OCI-LY1 (cell line): ENCODE measurements around the gene SLC29A3.

Source experiments
- EZH2 ChIP-seq: fragments of 200-600 bp; sonication (generic), shearing (Covaris generic); IDR thresholded peaks from 2 replicates; pipeline ENCODE4 v1.8.0; 2017; ENCODE audit warnings: borderline replicate concordance, mixed run types, mild to moderate bottlenecking, antibody characterized with exemption, low read length, moderate library complexity, mixed read lengths
- TF ChIP-seq, protein P1 (sequence below): fragments of 200-600 bp; sonication (generic), shearing (Covaris generic); IDR thresholded peaks from 2 replicates; pipeline ENCODE4 v1.5.1; 2017; ENCODE audit warnings: mild to moderate bottlenecking, antibody characterized with exemption, low read length, moderate library complexity, mixed read lengths

- TF ChIP-seq, protein P1, sequence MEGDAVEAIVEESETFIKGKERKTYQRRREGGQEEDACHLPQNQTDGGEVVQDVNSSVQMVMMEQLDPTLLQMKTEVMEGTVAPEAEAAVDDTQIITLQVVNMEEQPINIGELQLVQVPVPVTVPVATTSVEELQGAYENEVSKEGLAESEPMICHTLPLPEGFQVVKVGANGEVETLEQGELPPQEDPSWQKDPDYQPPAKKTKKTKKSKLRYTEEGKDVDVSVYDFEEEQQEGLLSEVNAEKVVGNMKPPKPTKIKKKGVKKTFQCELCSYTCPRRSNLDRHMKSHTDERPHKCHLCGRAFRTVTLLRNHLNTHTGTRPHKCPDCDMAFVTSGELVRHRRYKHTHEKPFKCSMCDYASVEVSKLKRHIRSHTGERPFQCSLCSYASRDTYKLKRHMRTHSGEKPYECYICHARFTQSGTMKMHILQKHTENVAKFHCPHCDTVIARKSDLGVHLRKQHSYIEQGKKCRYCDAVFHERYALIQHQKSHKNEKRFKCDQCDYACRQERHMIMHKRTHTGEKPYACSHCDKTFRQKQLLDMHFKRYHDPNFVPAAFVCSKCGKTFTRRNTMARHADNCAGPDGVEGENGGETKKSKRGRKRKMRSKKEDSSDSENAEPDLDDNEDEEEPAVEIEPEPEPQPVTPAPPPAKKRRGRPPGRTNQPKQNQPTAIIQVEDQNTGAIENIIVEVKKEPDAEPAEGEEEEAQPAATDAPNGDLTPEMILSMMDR = no peak
- TF ChIP-seq EZH2 = no peak
Observed at GRCh38 chr10:71307469-71308085, 11.5 kb upstream of the SLC29A3 start.
